ENCODE results near the gene SLC12A8.

Gene SLC12A8

GRCh38 chr3:125213364-125213755, 812 bp upstream of the SLC12A8 start:
- TF ChIP-seq EGR1 (IDR thresholded peaks at IDR 0.05) (no peak), ZBTB7A (IDR thresholded peaks at IDR 0.05; ENCODE audit: low read depth) (no peak), USF1 (IDR thresholded peaks at IDR 0.05) (no peak)

DNA sequence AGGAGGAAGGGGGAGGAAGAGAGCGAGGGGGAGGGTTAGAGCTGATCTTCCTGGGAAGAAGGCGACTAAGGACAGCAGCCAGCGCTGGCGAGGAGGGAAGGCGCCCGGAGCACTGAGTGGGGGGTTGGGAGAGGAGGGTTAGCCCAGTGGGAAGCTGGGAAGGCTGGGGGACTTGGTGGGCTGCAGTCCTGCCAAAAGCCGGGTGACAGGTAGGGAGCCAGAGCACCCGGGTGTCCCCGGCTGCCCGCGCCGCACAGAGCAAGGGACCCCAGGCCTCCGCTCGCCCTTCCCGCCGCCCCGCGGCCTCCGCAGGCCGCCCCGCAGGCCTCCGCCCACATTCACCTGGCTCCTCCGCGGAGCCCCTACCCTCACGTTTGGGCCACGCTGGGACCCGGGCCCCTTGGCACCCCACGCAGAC, 448 bp downstream of the SLC12A8 start:
- TF ChIP-seq EP300 (IDR thresholded peaks at IDR 0.05; ENCODE audit: borderline replicate concordance) (no peak), ZBTB7A (IDR thresholded peaks at IDR 0.05; ENCODE audit: low read depth) (peak; percentile 53; the same call in 1 of the 2 replicates), TAF1 (IDR thresholded peaks at IDR 0.05; ENCODE audit: low read depth) (peak; percentile 30; the same call in 1 of the 2 replicates)
- TF ChIP-seq, protein P1, sequence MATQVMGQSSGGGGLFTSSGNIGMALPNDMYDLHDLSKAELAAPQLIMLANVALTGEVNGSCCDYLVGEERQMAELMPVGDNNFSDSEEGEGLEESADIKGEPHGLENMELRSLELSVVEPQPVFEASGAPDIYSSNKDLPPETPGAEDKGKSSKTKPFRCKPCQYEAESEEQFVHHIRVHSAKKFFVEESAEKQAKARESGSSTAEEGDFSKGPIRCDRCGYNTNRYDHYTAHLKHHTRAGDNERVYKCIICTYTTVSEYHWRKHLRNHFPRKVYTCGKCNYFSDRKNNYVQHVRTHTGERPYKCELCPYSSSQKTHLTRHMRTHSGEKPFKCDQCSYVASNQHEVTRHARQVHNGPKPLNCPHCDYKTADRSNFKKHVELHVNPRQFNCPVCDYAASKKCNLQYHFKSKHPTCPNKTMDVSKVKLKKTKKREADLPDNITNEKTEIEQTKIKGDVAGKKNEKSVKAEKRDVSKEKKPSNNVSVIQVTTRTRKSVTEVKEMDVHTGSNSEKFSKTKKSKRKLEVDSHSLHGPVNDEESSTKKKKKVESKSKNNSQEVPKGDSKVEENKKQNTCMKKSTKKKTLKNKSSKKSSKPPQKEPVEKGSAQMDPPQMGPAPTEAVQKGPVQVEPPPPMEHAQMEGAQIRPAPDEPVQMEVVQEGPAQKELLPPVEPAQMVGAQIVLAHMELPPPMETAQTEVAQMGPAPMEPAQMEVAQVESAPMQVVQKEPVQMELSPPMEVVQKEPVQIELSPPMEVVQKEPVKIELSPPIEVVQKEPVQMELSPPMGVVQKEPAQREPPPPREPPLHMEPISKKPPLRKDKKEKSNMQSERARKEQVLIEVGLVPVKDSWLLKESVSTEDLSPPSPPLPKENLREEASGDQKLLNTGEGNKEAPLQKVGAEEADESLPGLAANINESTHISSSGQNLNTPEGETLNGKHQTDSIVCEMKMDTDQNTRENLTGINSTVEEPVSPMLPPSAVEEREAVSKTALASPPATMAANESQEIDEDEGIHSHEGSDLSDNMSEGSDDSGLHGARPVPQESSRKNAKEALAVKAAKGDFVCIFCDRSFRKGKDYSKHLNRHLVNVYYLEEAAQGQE (IDR thresholded peaks at IDR 0.05; ENCODE audit: low read depth), result no peak

DNA sequence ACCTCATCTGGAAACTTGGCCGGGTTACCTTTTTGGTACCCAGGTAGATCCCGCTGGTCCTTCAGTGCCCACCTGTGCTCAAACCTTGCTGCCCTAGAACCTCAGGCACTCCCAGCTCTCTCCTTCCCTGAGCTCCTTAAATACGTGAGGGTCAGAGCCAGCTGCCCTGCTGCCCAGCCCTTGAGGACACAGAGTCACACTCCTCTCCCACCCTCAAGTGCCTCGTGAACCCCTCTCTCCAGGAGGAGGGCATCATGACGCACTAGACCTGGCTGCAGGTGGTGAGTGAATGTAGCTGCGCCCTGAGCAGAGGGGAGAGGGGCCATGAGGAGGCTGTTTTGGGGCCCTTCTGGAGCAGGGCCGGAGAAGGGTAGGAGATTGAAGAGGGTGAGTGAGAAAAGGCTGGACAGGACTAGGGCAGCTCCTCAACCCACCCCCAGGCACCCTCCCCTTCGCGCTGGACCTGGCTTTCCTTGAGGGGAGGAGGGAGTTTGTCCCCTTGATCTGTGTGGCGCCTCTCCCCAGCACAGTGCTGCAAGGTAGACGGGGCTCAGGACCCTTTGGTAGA, 941 bp downstream of the SLC12A8 start:
- no peak for TF ChIP-seq EGR1 (IDR thresholded peaks at IDR 0.05)
- no peak for TF ChIP-seq RAD21 (IDR thresholded peaks at IDR 0.05; ENCODE audit: low read depth)
- no peak for TF ChIP-seq EP300 (IDR thresholded peaks at IDR 0.05; ENCODE audit: borderline replicate concordance)
- TF ChIP-seq TCF12 (IDR thresholded peaks at IDR 0.05; ENCODE audit: low read depth), result no peak
- TF ChIP-seq NFIC (IDR thresholded peaks at IDR 0.05), result no peak
- TF ChIP-seq TAF1 (IDR thresholded peaks at IDR 0.05; ENCODE audit: low read depth), result no peak
- no peak for TF ChIP-seq FOXM1 (IDR thresholded peaks at IDR 0.05; ENCODE audit: borderline replicate concordance, low read depth)
- TF ChIP-seq MAX (IDR thresholded peaks at IDR 0.05), result no peak
- no peak for TF ChIP-seq TEAD4 (IDR thresholded peaks at IDR 0.05)
- TF ChIP-seq USF1 (IDR thresholded peaks at IDR 0.05), result no peak
- TF ChIP-seq YY1 (IDR thresholded peaks at IDR 0.05; ENCODE audit: low read depth), result no peak

DNA sequence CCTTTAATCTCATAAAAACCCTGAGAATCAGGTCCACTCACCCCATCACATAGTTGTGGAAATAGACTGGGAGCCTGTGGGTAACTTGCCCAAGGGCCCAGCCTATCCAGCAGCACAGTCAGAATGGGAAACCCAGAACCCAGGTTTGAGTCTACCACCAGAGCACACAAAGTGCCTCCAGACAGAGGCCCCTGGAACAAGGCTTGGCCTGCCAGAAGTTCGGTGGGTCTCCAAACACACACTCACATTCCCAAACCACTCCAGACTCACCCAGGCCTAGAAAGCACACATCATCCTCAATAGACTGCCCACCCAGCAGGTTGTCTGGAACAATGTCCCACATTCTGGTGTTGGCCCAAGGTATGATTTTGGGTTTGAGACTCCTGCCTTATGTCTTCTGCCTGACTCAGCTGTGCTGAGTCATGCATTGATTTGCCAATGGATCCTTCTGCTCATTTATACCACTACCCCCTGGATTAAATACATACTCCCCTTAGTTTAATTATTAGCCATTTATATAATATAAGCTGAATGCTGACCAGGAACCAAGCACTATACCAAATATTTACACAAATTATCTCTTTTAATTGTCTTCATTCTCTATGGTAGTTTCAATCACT, 4.5 kb downstream of the SLC12A8 start:
- TF ChIP-seq, protein P1 (IDR thresholded peaks at IDR 0.05; ENCODE audit: low read depth), result no peak
- no peak for TF ChIP-seq EGR1 (IDR thresholded peaks at IDR 0.05)
- no peak for TF ChIP-seq USF1 (IDR thresholded peaks at IDR 0.05)
- no peak for TF ChIP-seq NFIC (IDR thresholded peaks at IDR 0.05)
- TF ChIP-seq EP300 (IDR thresholded peaks at IDR 0.05; ENCODE audit: borderline replicate concordance), result no peak
- no peak for TF ChIP-seq TCF12 (IDR thresholded peaks at IDR 0.05; ENCODE audit: low read depth)
- TF ChIP-seq ZBTB7A (IDR thresholded peaks at IDR 0.05; ENCODE audit: low read depth), result no peak
- no peak for TF ChIP-seq CREB1 (IDR thresholded peaks at IDR 0.05; ENCODE audit: low read depth)
- no peak for TF ChIP-seq FOXM1 (IDR thresholded peaks at IDR 0.05; ENCODE audit: borderline replicate concordance, low read depth)
- TF ChIP-seq TEAD4 (IDR thresholded peaks at IDR 0.05), result no peak
- TF ChIP-seq CEBPB (IDR thresholded peaks at IDR 0.05), result no peak
- no peak for TF ChIP-seq YY1 (IDR thresholded peaks at IDR 0.05; ENCODE audit: low read depth)
- no peak for TF ChIP-seq RAD21 (IDR thresholded peaks at IDR 0.05; ENCODE audit: low read depth)
- no peak for TF ChIP-seq MAX (IDR thresholded peaks at IDR 0.05)
- no peak for TF ChIP-seq TAF1 (IDR thresholded peaks at IDR 0.05; ENCODE audit: low read depth)

GRCh38 chr3:125207507-125207906, 5.0 kb downstream of the SLC12A8 start:
- no peak for TF ChIP-seq EGR1 (IDR thresholded peaks at IDR 0.05)
- no peak for TF ChIP-seq TAF1 (IDR thresholded peaks at IDR 0.05; ENCODE audit: low read depth)
- TF ChIP-seq TCF12 (IDR thresholded peaks at IDR 0.05; ENCODE audit: low read depth), result no peak
- no peak for TF ChIP-seq YY1 (IDR thresholded peaks at IDR 0.05; ENCODE audit: low read depth)
- no peak for TF ChIP-seq ZBTB7A (IDR thresholded peaks at IDR 0.05; ENCODE audit: low read depth)
- TF ChIP-seq, protein P1 (IDR thresholded peaks at IDR 0.05; ENCODE audit: low read depth), result no peak
- TF ChIP-seq CEBPB (IDR thresholded peaks at IDR 0.05), result no peak
- no peak for TF ChIP-seq TEAD4 (IDR thresholded peaks at IDR 0.05)
- TF ChIP-seq FOXM1 (IDR thresholded peaks at IDR 0.05; ENCODE audit: borderline replicate concordance, low read depth), result no peak
- TF ChIP-seq CREB1 (IDR thresholded peaks at IDR 0.05; ENCODE audit: low read depth), result no peak
- no peak for TF ChIP-seq USF1 (IDR thresholded peaks at IDR 0.05)
- TF ChIP-seq MAX (IDR thresholded peaks at IDR 0.05), result no peak
- TF ChIP-seq RAD21 (IDR thresholded peaks at IDR 0.05; ENCODE audit: low read depth), result no peak
- TF ChIP-seq EP300 (IDR thresholded peaks at IDR 0.05; ENCODE audit: borderline replicate concordance), result no peak
- TF ChIP-seq NFIC (IDR thresholded peaks at IDR 0.05), result no peak

Data from Ishikawa (cell line).